H1 (cell line): ENCODE results near the gene AHNAK2. TPM values are rescaled to one million over a fixed set of nuclear protein-coding genes. Genes with fewer than 3 reads are reported as not detected.

Source experiments
- CBX5 ChIP-seq: fragments of 300-800, 300-1000 bp; sonication (generic); IDR thresholded peaks from 2 replicates; pipeline ENCODE4 v1.7.1; 2016; ENCODE audit warnings: antibody characterized with exemption, low read length, low read depth
- CHD1 ChIP-seq: IDR thresholded peaks from 2 replicates; pipeline ENCODE4 v1.6.1; 2012; ENCODE audit warnings: low read depth, low read length, improper control_type of control experiment
- EGR1 ChIP-seq: IDR thresholded peaks from 2 replicates; pipeline ENCODE4 v1.6.1; 2011; ENCODE audit warnings: low read depth, low read length, borderline replicate concordance
- GABPA ChIP-seq: IDR thresholded peaks from 2 replicates; pipeline ENCODE4 v1.6.1; 2011; ENCODE audit warnings: mild to moderate bottlenecking, low read length, moderate library complexity, borderline replicate concordance; ENCODE audit not compliant: insufficient read depth
- KDM5A ChIP-seq: fragments of 200-600 bp; IDR thresholded peaks from 2 replicates; pipeline ENCODE4 v1.7.1; 2012; ENCODE audit warnings: mild to moderate bottlenecking, low read length, inconsistent platforms, mixed read lengths
- MAFK ChIP-seq: IDR thresholded peaks from 2 replicates; pipeline ENCODE4 v1.6.1; 2012; ENCODE audit warnings: low read depth, mild to moderate bottlenecking, improper control_type of control experiment, low read length
- SP1 ChIP-seq: IDR thresholded peaks from 2 replicates; pipeline ENCODE4 v1.6.1; 2011; ENCODE audit warnings: low read depth, low read length
- SP2 ChIP-seq: IDR thresholded peaks from 2 replicates; pipeline ENCODE4 v1.6.1; 2012; ENCODE audit warnings: mild to moderate bottlenecking, low read length, inconsistent platforms
- polyA plus RNA-seq, 7 experiments: library from polyadenylated mRNA; depleted of rRNA in 3 of 7; stranded (reverse) in 5 of 7; unstranded in 2 of 7; fragments of >200 nt in 5 of 7; fragments of 200-250 nt in 2 of 7; gene quantifications; 1 replicate in 5 of 7; 2 replicates in 1 of 7; 4 replicates in 1 of 7; pipeline versions ENCODE4 v1.2.1 to v1.2.3, GENCODE V29; 2011 to 2013; ENCODE audit warnings: missing spikeins in 2 of 7, mixed read lengths in 2 of 7
- total RNA-seq: library from RNA; stranded (reverse); fragmentation: NEBNext Ultra II Directional; extraction: Animal tissue kit (Norgen Biotek cat#: 25700); gene quantifications from 2 replicates; pipeline ENCODE4 v1.2.1, GENCODE V29; 2021
- TF ChIP-seq, protein P1 (sequence below), 3 experiments: IDR thresholded peaks; 1 replicate in 2 of 3; 2 replicates in 1 of 3; pipeline versions ENCODE4 v1.5.1 to v1.6.1; 2011; ENCODE audit warnings: low read length in 3 of 3, mild to moderate bottlenecking in 3 of 3, inconsistent platforms in 2 of 3, low read depth in 1 of 3, moderate library complexity in 1 of 3; ENCODE audit not compliant: insufficient read depth in 1 of 3; ENCODE audit errors: control extremely low read depth in 1 of 3

The AHNAK2 gene
- total and polyA plus RNA-seq, 2 of the 8 experiments (the other 6 are each of a cell fraction or from before 2014, with no cell fraction given): 0.95 to 2.0 TPM

- TF ChIP-seq, protein P1, sequence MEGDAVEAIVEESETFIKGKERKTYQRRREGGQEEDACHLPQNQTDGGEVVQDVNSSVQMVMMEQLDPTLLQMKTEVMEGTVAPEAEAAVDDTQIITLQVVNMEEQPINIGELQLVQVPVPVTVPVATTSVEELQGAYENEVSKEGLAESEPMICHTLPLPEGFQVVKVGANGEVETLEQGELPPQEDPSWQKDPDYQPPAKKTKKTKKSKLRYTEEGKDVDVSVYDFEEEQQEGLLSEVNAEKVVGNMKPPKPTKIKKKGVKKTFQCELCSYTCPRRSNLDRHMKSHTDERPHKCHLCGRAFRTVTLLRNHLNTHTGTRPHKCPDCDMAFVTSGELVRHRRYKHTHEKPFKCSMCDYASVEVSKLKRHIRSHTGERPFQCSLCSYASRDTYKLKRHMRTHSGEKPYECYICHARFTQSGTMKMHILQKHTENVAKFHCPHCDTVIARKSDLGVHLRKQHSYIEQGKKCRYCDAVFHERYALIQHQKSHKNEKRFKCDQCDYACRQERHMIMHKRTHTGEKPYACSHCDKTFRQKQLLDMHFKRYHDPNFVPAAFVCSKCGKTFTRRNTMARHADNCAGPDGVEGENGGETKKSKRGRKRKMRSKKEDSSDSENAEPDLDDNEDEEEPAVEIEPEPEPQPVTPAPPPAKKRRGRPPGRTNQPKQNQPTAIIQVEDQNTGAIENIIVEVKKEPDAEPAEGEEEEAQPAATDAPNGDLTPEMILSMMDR (IDR thresholded peaks at IDR 0.05; ENCODE audit: control extremely low read depth in 1 of 3, insufficient read depth in 1 of 3, low read depth in 1 of 3, low read length in 3 of 3): no peak
- TF ChIP-seq KDM5A: no peak
- no peak for TF ChIP-seq CBX5
- no peak for TF ChIP-seq CHD1
- TF ChIP-seq SP2: no peak
- TF ChIP-seq MAFK: no peak
- TF ChIP-seq EGR1: no peak
- no peak for TF ChIP-seq SP1
- no peak for TF ChIP-seq GABPA
Observed at GRCh38 chr14:104913435-104913834, 64.7 kb downstream of the AHNAK2 start (continued).
